Keratinocyte (primary cell): ENCODE data around the gene COL11A1.

Experiments
- CTCF ChIP-seq, 3 experiments: IDR thresholded peaks in 1 of 3; conservative IDR thresholded peaks in 1 of 3; optimal IDR thresholded peaks in 1 of 3; 2 replicates in 2 of 3; 3 replicates in 1 of 3; pipeline versions ENCODE3 to v1.5.1; 2011; ENCODE audit warnings: low read length in 3 of 3, mild to moderate bottlenecking in 3 of 3, moderate library complexity in 2 of 3, control low read depth in 1 of 3, inconsistent platforms in 1 of 3; ENCODE audit not compliant: insufficient read depth in 2 of 3; ENCODE audit errors: extremely low read depth in 1 of 3
- EZH2 ChIP-seq: IDR thresholded peaks from one replicate; pipeline ENCODE4 v1.6.1; 2012; ENCODE audit warnings: inconsistent platforms, mild to moderate bottlenecking, low read length, moderate library complexity

DNA sequence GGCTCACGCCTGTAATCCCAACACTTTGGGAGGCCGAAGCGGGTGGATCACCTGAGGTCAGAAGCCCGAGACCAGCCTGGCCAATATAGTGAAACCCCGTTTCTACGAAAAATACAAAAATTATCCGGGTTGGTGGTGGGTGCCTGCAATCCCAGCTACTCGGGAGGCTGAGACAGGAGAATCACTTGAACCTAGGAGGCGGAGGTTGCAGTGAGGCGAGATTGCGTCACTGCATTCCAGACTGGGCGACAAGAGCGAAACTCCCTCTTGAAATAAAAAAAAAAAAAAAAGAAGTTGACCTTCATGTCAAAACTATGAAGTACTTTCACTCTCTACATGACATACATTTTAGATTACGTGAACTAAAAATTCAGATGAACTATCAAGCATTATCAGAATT, 153.7 kb downstream of the COL11A1 start:
- TF ChIP-seq CTCF (optimal IDR thresholded peaks at IDR 0.05 in 1 of 3, IDR thresholded peaks at IDR 0.05 in 1 of 3, conservative IDR thresholded peaks at IDR 0.05 in 1 of 3; ENCODE audit: extremely low read depth in 1 of 3, insufficient read depth in 2 of 3, low read length in 3 of 3) (no peak), EZH2 (no peak)
